Chondrocyte (in vitro differentiated cells): ENCODE measurements around the gene NTRK3. TPM values are rescaled to one million over a fixed set of nuclear protein-coding genes. Genes with fewer than 3 reads are reported as not detected.
A peak's percentile ranks its signal among the peaks of the same experiment; 100 is the strongest.
"Not testable (repeated sequence)": the region's sequence is repeated elsewhere in the genome, so short reads cannot be mapped to it uniquely, and the experiment has no call there.

Source experiments
- DNase-seq: peaks from one replicate; pipeline ENCODE4 v3.0.0; 2021; ENCODE audit warnings: mixed read lengths, low spot score
- H3K27ac Mint-ChIP-seq: one replicate; pipeline ENCODE4 v1.8.0; 2021; ENCODE audit warnings: mild to moderate bottlenecking, moderate library complexity, mixed read lengths; ENCODE audit not compliant: unreplicated experiment
- H3K27me3 Mint-ChIP-seq: 2 replicates; pipeline ENCODE4 v1.8.0; 2021; ENCODE audit warnings: low read depth, mixed read lengths
- H3K36me3 Mint-ChIP-seq: 2 replicates; pipeline ENCODE4 v1.8.0; 2021; ENCODE audit warnings: low read depth, mixed read lengths
- H3K4me1 Mint-ChIP-seq: 2 replicates; pipeline ENCODE4 v1.8.0; 2021; ENCODE audit warnings: low read depth, mild to moderate bottlenecking, mixed read lengths
- H3K4me3 Mint-ChIP-seq: one replicate; pipeline ENCODE4 v1.8.0; 2021; ENCODE audit warnings: mild to moderate bottlenecking, moderate library complexity, mixed read lengths; ENCODE audit not compliant: unreplicated experiment
- H3K9me3 Mint-ChIP-seq: 2 replicates; pipeline ENCODE4 v1.8.0; 2021; ENCODE audit warnings: low read depth, mixed read lengths
- CTCF ChIP-seq: fragments of 200-600 bp; sonication (generic); IDR thresholded peaks from 2 replicates; pipeline ENCODE4 v1.5.0; 2021; ENCODE audit warnings: antibody characterized with exemption, mild to moderate bottlenecking, moderate library complexity
- total RNA-seq: library from RNA; stranded (reverse); gene quantifications from 3 replicates; pipeline ENCODE4 v1.2.1, GENCODE V29; 2021

NTRK3 gene
- total RNA-seq, 1 donor from 2014 or later: not detected

GRCh38 chr15:87849181-87849580 lies 407.4 kb downstream of the NTRK3 start:
- Mint-ChIP-seq H3K4me1 (no peaks in the 10 kb centered on the region), H3K4me3 (no peak overlapping the region), H3K27ac (no peak overlapping the region), H3K27me3 (peaks cover 15% of the 10 kb centered on the region), H3K9me3 (no peaks in the 10 kb centered on the region), H3K36me3 (no peaks in the 10 kb centered on the region)
- no peak for TF ChIP-seq CTCF
- DNase-seq: no peak

GRCh38 chr15:87848012-87848411 lies 408.5 kb downstream of the NTRK3 start:
- no peaks in the 10 kb centered on the region for H3K36me3 Mint-ChIP-seq
- H3K27ac Mint-ChIP-seq: no peak overlapping the region
- TF ChIP-seq CTCF: no peak
- no peaks in the 10 kb centered on the region for H3K4me1 Mint-ChIP-seq
- no peaks in the 10 kb centered on the region for H3K9me3 Mint-ChIP-seq
- no peak for DNase-seq
- peaks cover 15% of the 10 kb centered on the region for H3K27me3 Mint-ChIP-seq
- H3K4me3 Mint-ChIP-seq: no peak overlapping the region

- no peak for TF ChIP-seq CTCF
- Mint-ChIP-seq H3K4me3 (no peak overlapping the region), H3K36me3 (no peaks in the 10 kb centered on the region), H3K27me3 (peaks cover 15% of the 10 kb centered on the region), H3K9me3 (no peaks in the 10 kb centered on the region), H3K27ac (no peak overlapping the region), H3K4me1 (no peaks in the 10 kb centered on the region)
- no peak for DNase-seq
Observed at GRCh38 chr15:87846746-87847145, 409.8 kb downstream of the NTRK3 start.

DNA sequence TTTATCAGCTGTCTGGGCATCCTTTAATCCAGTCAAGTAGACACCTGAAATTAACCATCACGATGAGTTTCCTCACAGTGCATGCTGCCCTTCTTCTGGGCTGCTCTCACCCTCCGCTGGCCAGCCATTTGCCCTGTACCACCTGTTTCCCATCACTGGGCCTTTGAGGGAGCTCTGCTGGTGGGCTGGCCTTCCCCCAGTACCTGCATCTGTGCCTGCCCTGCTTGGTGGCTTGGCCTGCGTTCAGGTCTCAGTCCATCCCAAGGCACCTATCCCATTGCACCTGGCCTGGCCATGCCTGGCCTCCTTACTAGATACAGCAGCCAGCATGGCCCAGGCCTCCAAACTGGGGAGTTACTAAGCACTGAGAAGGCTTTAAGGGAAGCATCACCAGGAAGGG lies 413.2 kb downstream of the NTRK3 start:
- no peak overlapping the region for H3K4me3 Mint-ChIP-seq
- no peaks in the 10 kb centered on the region for H3K9me3 Mint-ChIP-seq

GRCh38 chr15:87841426-87841998 lies 415.0 kb downstream of the NTRK3 start:
- H3K9me3 Mint-ChIP-seq: no peaks in the 10 kb centered on the region
- no peak for TF ChIP-seq CTCF
- H3K4me3 Mint-ChIP-seq: no peak overlapping the region
- DNase-seq: peak; percentile 57
- no peaks in the 10 kb centered on the region for H3K36me3 Mint-ChIP-seq
- H3K27ac Mint-ChIP-seq: no peak overlapping the region
- peaks cover 6% of the 10 kb centered on the region for H3K27me3 Mint-ChIP-seq
- no peaks in the 10 kb centered on the region for H3K4me1 Mint-ChIP-seq

More for the DNA sequence above, 413.2 kb downstream of the NTRK3 start:
- H3K4me1 Mint-ChIP-seq: no peaks in the 10 kb centered on the region
- H3K36me3 Mint-ChIP-seq: no peaks in the 10 kb centered on the region
- peak; percentile 74 for DNase-seq
- no peak for TF ChIP-seq CTCF
- H3K27ac Mint-ChIP-seq: no peak overlapping the region
- peaks cover 6% of the 10 kb centered on the region for H3K27me3 Mint-ChIP-seq

DNA sequence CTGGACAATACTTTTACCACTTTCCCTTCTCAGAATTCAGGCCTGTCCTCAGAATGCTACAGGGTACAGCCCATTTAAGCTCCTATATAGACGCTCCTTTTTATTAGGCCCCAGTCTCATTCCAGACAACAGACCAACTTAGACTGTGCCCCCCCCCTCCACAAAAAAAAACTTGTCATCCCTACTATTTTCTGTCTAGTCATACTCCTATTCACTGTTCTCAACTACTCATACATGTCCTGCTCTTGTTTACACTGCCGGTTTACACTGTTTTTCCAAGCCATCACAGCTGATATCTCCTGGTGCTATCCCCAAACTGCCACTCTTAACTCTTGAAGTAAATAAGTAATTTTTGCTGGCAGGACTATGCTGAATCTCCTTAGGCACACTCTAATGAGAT lies 420.7 kb downstream of the NTRK3 start:
- H3K9me3 Mint-ChIP-seq, H3K4me3 Mint-ChIP-seq, H3K27me3 Mint-ChIP-seq, DNase-seq, H3K36me3 Mint-ChIP-seq, H3K4me1 Mint-ChIP-seq, H3K27ac Mint-ChIP-seq: not testable (repeated sequence)

- not testable (repeated sequence) for H3K4me1 Mint-ChIP-seq, DNase-seq, H3K27me3 Mint-ChIP-seq, H3K36me3 Mint-ChIP-seq, H3K9me3 Mint-ChIP-seq, H3K27ac Mint-ChIP-seq, H3K4me3 Mint-ChIP-seq
Observed at GRCh38 chr15:87833333-87833732, 423.2 kb downstream of the NTRK3 start.
